DMS153 (cell line): ENCODE data around the gene GNAO1.

Source experiments
- DNase-seq: peaks from one replicate; lab custom pipeline; 2025; lab: John Stamatoyannopoulos, UW

The GNAO1 gene

GRCh38 chr16:56241596-56241995 is 50.3 kb downstream of the GNAO1 start:
- no peak for DNase-seq

DNA sequence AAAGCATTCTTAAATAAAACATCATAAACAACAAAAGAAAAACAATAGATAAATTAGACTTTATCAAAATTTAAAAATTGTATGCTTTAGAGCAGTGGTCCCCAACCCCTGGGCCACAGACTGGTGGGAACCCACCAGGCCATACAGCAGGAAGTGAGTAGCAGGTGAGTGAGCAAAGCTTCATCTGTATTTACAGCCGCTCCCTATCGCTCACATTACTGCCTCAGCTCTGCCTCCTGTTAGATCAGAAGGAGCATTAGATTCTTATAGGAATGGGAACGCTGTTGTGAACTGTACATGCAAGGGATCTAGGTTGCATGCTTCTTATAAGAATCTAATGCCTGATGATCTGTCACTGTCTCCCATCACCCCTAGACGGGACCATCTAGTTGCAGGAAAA is 51.5 kb downstream of the GNAO1 start:
- no peak for DNase-seq

- no peak for DNase-seq
These were observed 53.3 kb downstream of the GNAO1 start for GRCh38 chr16:56244612-56245011.

- DNase-seq, result no peak
These were observed 53.9 kb downstream of the GNAO1 start for GRCh38 chr16:56245197-56245596.

DNA sequence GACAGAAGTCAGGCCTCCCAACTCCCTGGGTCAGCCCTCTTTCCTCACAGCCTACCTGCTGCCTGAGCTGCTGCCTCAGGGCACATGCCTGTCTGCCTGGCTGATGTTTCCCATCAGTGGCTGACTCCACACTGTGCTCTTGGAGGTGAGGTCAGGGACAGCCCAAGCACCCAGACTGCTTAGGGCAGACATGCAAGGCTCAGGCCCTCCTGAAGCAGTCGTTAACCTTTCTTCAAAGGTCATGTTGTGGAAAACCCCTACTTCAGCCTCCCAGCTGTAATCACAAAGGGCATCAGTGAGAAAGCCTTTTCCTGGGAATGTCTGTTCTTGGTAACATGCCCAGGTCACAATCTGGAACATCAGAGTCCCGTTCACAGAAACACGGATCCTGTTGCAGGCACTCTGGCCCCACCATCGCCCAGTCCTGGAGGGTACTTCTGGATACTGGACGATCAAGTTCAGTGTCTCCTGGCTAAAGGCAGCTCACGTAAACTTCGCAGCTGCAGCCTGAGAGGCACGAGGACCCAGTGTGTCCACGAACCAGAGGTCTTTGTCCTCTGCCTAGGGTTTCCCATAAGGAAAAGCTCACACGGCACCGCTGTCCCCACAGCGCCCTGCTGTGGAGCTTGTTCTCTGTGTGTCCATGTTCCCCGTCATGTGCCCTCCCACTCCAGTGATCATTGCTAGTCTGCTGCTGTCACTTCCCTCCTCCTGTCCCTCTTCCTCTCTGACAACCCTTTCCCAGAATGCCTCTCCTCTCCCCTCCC is 54.9 kb downstream of the GNAO1 start:
- no peak for DNase-seq

DNA sequence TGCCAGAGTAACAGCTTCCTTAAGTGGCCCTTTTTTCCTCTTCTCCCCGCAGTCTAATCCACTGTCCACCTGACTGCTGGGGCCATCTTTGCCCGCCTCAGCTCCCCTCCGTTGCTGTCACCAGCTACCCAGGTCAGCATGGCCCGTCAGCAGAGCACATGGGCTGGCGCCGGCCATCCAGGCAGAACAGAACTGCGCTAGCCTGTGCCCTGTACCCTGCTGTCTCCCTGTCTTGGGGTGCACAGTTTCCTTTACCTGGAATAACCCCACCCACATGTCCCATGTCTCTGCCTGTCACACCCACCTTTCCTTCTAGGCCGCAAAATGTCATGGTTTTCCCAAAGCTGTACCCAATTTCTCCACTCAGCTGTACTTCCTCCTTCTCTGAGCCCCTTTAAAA is 55.7 kb downstream of the GNAO1 start:
- DNase-seq, result no peak

DNA sequence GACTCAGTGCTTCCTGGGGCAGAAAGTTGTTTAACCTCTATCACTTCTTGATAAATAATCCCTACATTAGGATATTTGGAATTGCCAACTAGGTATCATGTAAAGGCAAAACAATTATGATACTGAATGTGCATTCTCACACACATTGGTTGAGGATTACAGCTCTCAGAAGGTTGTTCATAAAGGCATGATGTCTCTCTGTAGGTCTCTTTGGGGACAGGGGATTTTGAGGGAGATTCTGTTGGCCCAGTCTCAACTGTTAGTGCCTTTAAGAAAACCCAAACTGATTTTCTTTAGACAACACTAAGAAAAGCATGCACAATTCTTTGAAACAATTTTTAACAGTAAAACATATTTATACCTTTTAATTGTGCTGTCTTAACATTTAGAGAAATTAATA is 56.5 kb downstream of the GNAO1 start:
- DNase-seq, result no peak

DNA sequence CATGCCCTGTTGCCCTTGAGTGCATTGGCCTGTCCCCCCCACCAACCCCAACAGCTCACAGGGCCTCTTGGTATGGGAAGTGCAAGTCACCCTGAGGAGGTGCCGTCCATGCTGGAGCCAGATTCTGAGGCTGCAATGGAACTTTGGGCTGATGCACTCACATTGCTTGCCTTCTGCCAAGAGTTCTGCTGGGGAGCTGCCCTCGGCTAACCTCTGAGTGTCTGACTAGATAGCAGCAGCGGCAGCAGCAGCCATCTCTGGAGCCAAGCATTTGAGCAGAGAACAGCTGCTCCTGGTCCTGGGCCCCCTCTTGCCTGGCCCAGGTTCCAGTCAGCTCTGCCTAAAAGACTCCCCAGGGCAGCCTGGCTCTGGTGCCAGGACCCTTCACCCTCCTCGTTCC is 61.5 kb downstream of the GNAO1 start:
- no peak for DNase-seq

- no peak for DNase-seq
These were observed 64.6 kb downstream of the GNAO1 start for GRCh38 chr16:56255904-56256303.

GRCh38 chr16:56257239-56257638 is 66.0 kb downstream of the GNAO1 start:
- DNase-seq, result peak; percentile 49

GRCh38 chr16:56257666-56258342 is 66.5 kb downstream of the GNAO1 start:
- no peak for DNase-seq

DNA sequence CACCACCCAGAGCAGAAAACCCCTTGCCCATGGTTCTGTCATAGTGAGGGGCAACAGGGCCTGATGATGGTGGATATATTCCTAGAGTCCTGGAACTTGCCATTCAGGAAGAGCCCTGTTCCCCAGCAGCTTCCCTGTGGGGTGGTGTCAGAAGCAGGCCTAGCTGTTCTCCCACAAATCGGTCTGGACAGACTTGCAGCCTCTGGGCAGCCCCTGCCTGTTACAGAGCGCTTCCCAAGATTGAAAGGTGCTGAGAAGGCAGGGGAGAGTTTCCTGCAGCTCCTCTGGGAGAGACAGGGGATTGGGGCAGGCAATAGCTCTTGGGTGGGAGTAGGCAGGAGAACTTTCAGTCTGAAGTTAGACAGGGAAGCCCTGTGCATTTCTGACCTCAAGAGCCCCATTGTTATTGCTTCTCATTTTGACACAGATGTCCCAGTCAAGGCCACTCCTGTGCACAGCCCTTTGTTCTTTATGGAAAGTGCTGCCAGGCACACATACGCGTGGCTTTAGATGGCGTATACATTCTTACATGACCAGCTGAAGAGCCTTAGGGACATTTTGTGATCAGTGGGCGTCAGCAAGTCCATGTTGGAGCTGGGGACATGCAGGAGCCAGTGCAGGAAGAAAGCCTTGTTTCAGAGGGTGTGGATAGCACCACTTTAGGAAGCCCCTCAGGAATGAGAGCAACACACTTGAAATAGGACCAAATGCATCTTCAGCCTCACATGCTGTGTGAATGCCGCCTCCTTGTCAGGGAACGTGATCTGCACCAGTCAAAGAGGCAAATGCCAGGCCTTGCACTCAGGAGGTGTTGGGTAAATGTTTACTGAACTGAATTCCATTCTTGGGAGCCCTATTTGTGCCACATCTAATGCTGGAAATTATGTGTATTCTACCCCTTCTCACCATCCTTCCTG is 67.5 kb downstream of the GNAO1 start:
- DNase-seq, result no peak

DNA sequence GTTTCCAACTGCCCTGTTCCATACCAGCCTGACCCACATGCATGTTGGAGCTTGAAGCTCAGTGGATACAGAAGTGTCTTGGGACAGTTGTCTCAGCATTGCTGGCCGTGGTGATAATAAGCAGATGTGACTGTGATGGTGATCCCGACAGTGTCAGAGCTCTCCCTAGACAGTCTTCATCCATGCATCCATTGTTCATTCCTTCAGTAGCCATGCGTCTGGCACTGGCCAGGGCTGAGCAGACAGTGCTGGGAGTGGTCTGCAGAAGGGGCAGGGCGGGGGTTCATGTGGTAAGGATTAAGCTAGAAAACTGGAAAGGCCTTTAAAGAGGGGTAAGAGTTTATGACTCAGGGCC is 68.1 kb downstream of the GNAO1 start:
- no peak for DNase-seq

- DNase-seq, result no peak
These were observed 69.3 kb downstream of the GNAO1 start for GRCh38 chr16:56260378-56261160.

- DNase-seq, result no peak
These were observed 70.4 kb downstream of the GNAO1 start for GRCh38 chr16:56261656-56262055.

DNA sequence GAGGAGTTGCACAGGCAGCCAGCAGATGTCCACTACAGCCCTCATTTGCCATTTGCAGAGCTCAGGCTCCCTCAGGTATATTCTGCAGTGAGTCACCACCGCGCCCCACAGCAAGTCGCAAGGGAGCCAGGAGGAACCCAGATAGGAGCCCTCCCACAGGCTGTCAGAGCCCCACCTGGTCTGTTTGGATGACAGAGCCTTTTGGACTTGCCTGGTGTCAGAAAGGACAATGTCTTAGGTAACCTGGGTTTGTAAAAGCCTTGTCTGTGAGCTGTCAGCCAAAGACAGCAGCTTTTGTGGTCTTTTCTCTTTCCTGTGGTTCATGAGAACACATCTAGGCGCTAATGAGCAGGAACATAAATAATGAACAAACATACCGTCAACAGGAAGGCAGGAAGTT is 70.9 kb downstream of the GNAO1 start:
- DNase-seq, result peak; percentile 21

- DNase-seq, result no peak
These were observed 71.4 kb downstream of the GNAO1 start for GRCh38 chr16:56262551-56263245.

DNA sequence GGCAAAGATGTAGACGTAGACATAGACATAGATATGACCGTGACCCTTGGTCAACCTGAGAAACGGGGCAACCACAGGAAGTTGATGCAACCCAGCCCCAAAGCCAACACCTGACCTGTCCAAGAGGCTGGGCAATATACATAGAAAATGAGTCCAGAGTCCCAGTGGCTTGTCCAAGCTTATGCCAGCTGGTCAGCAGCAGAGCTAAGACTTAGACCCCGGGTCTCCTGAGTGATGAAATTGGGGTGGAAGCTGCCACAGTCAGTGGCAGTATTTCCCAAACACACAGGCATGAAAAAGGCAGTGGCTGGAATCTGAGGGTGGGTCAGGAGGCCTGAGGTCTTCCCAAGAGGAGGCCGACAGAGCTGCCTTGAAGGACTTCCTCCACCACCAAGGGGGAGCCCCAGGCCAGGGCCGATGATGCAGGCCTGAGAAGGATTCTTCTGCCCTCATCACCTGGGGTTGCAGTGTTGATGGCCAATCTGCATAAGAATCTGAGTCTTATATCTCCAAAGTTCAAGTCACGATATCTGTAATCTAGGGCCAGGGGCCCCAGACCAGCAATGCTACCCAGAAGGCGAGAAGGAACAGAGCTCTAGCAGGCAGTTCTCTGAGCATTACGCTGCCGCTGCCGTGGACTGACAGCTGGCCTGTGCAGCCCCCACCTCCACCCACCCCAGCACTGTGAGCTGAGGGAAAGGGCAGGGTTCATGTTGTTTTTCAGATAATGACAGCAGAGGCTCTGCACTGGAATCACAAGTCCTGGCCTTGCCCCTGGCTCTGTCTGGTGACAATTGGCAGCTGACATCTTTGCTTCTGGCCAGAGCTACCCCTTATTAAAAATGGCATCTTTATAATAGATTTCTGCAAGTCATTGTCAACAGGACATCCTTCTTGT is 72.7 kb downstream of the GNAO1 start:
- no peak for DNase-seq

DNA sequence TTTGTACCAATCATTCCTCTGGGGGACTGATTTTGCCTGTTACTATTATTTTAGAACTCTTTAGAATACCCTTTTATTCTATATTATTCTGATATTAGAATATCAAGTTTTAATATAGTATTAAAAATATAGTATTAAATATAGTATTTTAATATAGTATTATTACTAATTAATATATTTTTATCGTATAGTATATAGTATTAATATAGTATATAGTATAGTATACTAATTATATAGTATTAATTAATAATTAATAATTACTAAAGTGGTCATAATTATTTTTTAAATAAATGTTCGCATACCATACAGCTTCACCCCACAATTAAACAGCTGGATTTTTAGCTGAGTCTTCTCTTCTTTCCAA is 73.3 kb downstream of the GNAO1 start:
- no peak for DNase-seq

DNA sequence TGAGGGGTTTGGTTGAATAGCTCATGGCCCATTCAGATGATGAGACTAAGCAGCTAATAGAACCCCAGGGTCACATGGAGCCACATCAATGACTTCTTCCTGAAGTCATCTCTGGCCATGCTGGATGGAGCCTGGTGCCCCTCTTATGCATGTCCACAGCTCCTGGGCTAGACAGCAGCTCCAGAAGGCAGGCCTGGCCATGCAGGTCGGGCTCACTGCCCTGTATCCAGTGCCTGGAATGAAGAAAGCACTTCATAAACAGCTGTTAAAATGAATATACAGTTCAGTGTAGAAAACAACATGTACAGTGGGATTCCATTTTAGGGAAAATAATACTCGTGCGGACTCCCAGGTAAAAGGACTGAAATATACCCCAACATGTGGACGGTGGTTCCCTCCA is 73.9 kb downstream of the GNAO1 start:
- DNase-seq, result no peak
